ENCODE measurements around the gene NEK10. TPM values are rescaled to one million over a fixed set of nuclear protein-coding genes. Genes with fewer than 3 reads are reported as not detected.

Gene NEK10
- total and polyA plus RNA-seq, 9 of the 15 experiments (the other 6 are each of a cell fraction or from before 2014, with no cell fraction given), result 0.07 TPM; not detected in 8

GRCh38 chr3:27060336-27060735, 308.8 kb downstream of the NEK10 start:
- WGBS (ENCODE audit: insufficient coverage, low coverage, missing lambda C conversion rate), result 0% methylated on average over 2 of the region's 2 CpGs
- FAIRE-seq (no peak), ATAC-seq (no peak), DNase-seq (ENCODE audit: extremely low read depth in 1 of 4, low spot score in 3 of 4) (no peak)
- intact Hi-C loops (cut with micrococcal nuclease), result no loop called here
- no peak overlapping the region for H3K27ac ChIP-seq (ENCODE audit: extremely low read depth, low read depth, low read length)
- no peak overlapping the region for H2AFZ ChIP-seq (ENCODE audit: low read depth, low read length)
- H4K20me1 ChIP-seq (replicated peaks; ENCODE audit: control insufficient read depth, insufficient read depth, low read length), result no peaks in the 10 kb centered on the region
- ChIA-PET CTCF (ENCODE audit: low intra/inter-chr PET ratio) (no interaction called here), POLR2A (no interaction called here)
- no peaks in the 10 kb centered on the region for H3K79me2 ChIP-seq (ENCODE audit: control insufficient read depth, insufficient read depth, low read length)
- H3K4me3 ChIP-seq, result no peak overlapping the region
- H3K9me3 ChIP-seq (replicated peaks; ENCODE audit: control insufficient read depth, insufficient read depth, low read depth, low read length), result no peaks in the 10 kb centered on the region
- H3K27me3 ChIP-seq (ENCODE audit: control insufficient read depth in 2 of 2, insufficient read depth in 2 of 2, low read length in 2 of 2), result no peaks in the 10 kb centered on the region
- no peak overlapping the region for H3K4me2 ChIP-seq (ENCODE audit: insufficient read depth, low read length)
- H3K9ac ChIP-seq (ENCODE audit: insufficient read depth in 1 of 2, low read depth in 2 of 2, low read length in 2 of 2), result no peak overlapping the region
- H3K9me1 ChIP-seq (ENCODE audit: control insufficient read depth, insufficient read depth, low read length), result no peaks in the 10 kb centered on the region
- no peaks in the 10 kb centered on the region for H3K36me3 ChIP-seq (ENCODE audit: control insufficient read depth, insufficient read depth, low read length)
- in situ Hi-C loops (cut with MboI), result no loop called here
- H3K4me1 ChIP-seq (replicated peaks in 1 of 2; ENCODE audit: control insufficient read depth in 2 of 2, insufficient read depth in 2 of 2, low read length in 2 of 2), result no peaks in the 10 kb centered on the region
- no TSS peak for BruUV-seq (replicated peaks)
- TF ChIP-seq ZMIZ1 (IDR thresholded peaks at IDR 0.05; ENCODE audit: low read depth in 2 of 2, low read length in 2 of 2), result no peak
- no peak for TF ChIP-seq ZNF277 (CRISPR knock-in tag; IDR thresholded peaks at IDR 0.05; ENCODE audit: borderline replicate concordance)
- TF ChIP-seq THRA (IDR thresholded peaks at IDR 0.05), result no peak
- TF ChIP-seq ZNF232 (CRISPR knock-in tag; IDR thresholded peaks at IDR 0.05), result no peak
- no peak for TF ChIP-seq HNRNPUL1 (IDR thresholded peaks at IDR 0.05; ENCODE audit: low read length)
- no peak for TF ChIP-seq KAT2B (IDR thresholded peaks at IDR 0.05; ENCODE audit: low read depth, low read length)
- TF ChIP-seq ZBTB11 (CRISPR knock-in tag; IDR thresholded peaks at IDR 0.05), result no peak
- TF ChIP-seq ELK3 (CRISPR knock-in tag; IDR thresholded peaks at IDR 0.05), result no peak
- TF ChIP-seq ZNF140 (CRISPR knock-in tag; IDR thresholded peaks at IDR 0.05), result no peak
- no peak for TF ChIP-seq KAT8 (IDR thresholded peaks at IDR 0.05; ENCODE audit: low read depth)
- TF ChIP-seq CHCHD3 (CRISPR knock-in tag; IDR thresholded peaks at IDR 0.05), result no peak
- TF ChIP-seq SRSF7 (optimal IDR thresholded peaks at IDR 0.05; ENCODE audit: low read depth, low read length), result no peak
